Endothelial cell of umbilical vein (primary cell): ENCODE measurements around the gene RANGRF. TPM values are rescaled to one million over a fixed set of nuclear protein-coding genes. Genes with fewer than 3 reads are reported as not detected.

Experiments
- BruUV-seq: library from RNA; stranded (reverse); fragments of 400-500 nt; replicated peaks from 2 replicates; lab custom pipeline; 2021; lab: Mats Ljungman, UMichigan
- CTCF ChIA-PET: fragments of 300-600, 350-600 bp; sonication (Branson Sonifier 250); formaldehyde crosslinking; loops from one replicate; lab custom pipeline; 2021; ENCODE audit warnings: antibody characterized with exemption, inconsistent platforms; lab: Charles Lee
- POLR2A ChIA-PET: fragments of 300-600, 350-600 bp; sonication (Branson Sonifier 250); formaldehyde crosslinking; loops from one replicate; lab custom pipeline; 2021; ENCODE audit warnings: antibody characterized with exemption, inconsistent platforms; lab: Charles Lee
- DNase-seq: peaks from one replicate; pipeline ENCODE4 v3.0.0-alpha.2; 2011; ENCODE audit warnings: low read depth, low spot score
- FAIRE-seq: peaks from 2 replicates; lab custom pipeline; 2011; peaks lifted over from hg19 to GRCh38; lab: Jason Lieb, UNC
- H2AFZ ChIP-seq: 2 replicates; pipeline ENCODE4 v1.6.0; 2012; ENCODE audit warnings: low read depth, low read length, control low read depth, inconsistent platforms
- H3K27ac ChIP-seq: 2 replicates; pipeline ENCODE4 v1.5.1; 2011; ENCODE audit warnings: low read depth, mild to moderate bottlenecking, control low read depth, low read length, moderate library complexity; ENCODE audit not compliant: insufficient read depth
- H3K27me3 ChIP-seq, 2 experiments: 2 replicates each; pipeline versions ENCODE4 v1.6.0 to v1.6.1; 2011; ENCODE audit warnings: low read length in 2 of 2, mixed read lengths in 1 of 2; ENCODE audit not compliant: control insufficient read depth in 2 of 2, insufficient read depth in 2 of 2
- H3K36me3 ChIP-seq, 2 experiments: 2 replicates in 1 of 2; 3 replicates in 1 of 2; pipeline ENCODE4 v1.5.1; 2011; ENCODE audit warnings: low read length in 2 of 2, mild to moderate bottlenecking in 1 of 2, moderate library complexity in 1 of 2; ENCODE audit not compliant: control insufficient read depth in 2 of 2, insufficient read depth in 2 of 2; ENCODE audit errors: extremely low read depth in 1 of 2
- H3K4me1 ChIP-seq: 3 replicates; pipeline ENCODE4 v1.5.1; 2011; ENCODE audit warnings: mild to moderate bottlenecking, low read length; ENCODE audit not compliant: control insufficient read depth, insufficient read depth; ENCODE audit errors: extremely low read depth
- H3K4me2 ChIP-seq: 2 replicates; pipeline ENCODE4 v1.6.1; 2011; ENCODE audit warnings: low read length, control low read depth, mixed read lengths; ENCODE audit not compliant: insufficient read depth
- H3K4me3 ChIP-seq, 3 experiments: fragments of 200-600 bp in 1 of 3; sonication (generic), shearing (Covaris generic) in 1 of 3; replicated peaks in 1 of 3; 2 replicates each; pipeline ENCODE4 v1.5.1; 2011 to 2016; ENCODE audit warnings: control low read depth in 3 of 3, low read length in 3 of 3, mild to moderate bottlenecking in 2 of 3, inconsistent platforms in 1 of 3, low read depth in 1 of 3, moderate library complexity in 1 of 3; ENCODE audit not compliant: insufficient read depth in 1 of 3
- H3K79me2 ChIP-seq: 2 replicates; pipeline ENCODE4 v1.6.0; 2012; ENCODE audit warnings: low read length, inconsistent platforms; ENCODE audit not compliant: control insufficient read depth, insufficient read depth
- H3K9ac ChIP-seq: replicated peaks from 2 replicates; pipeline ENCODE3; 2011; ENCODE audit warnings: low read length, control low read depth; ENCODE audit not compliant: insufficient read depth; ENCODE audit errors: extremely low read depth
- H3K9me1 ChIP-seq: replicated peaks from 3 replicates; pipeline ENCODE4 v1.6.0; 2011; ENCODE audit warnings: mild to moderate bottlenecking, low read length; ENCODE audit not compliant: control insufficient read depth, insufficient read depth; ENCODE audit errors: extremely low read depth
- H3K9me3 ChIP-seq: replicated peaks from 2 replicates; pipeline ENCODE4 v1.5.1; 2012; ENCODE audit warnings: low read length, inconsistent platforms; ENCODE audit not compliant: control insufficient read depth, insufficient read depth
- H4K20me1 ChIP-seq: replicated peaks from 2 replicates; pipeline ENCODE3; 2011; ENCODE audit warnings: mild to moderate bottlenecking, low read length; ENCODE audit not compliant: control insufficient read depth, insufficient read depth; ENCODE audit errors: extremely low read depth
- EZH2 ChIP-seq: IDR thresholded peaks from 2 replicates; pipeline ENCODE4 v1.6.1; 2012; ENCODE audit warnings: borderline replicate concordance, low read depth, mild to moderate bottlenecking, moderate library complexity, low read length, inconsistent platforms; ENCODE audit not compliant: severe bottlenecking
- FOS ChIP-seq: IDR thresholded peaks from 2 replicates; pipeline ENCODE4 v1.6.1; 2011; ENCODE audit warnings: mild to moderate bottlenecking, low read length, moderate library complexity, borderline replicate concordance; ENCODE audit not compliant: insufficient read depth
- GATA2 ChIP-seq: IDR thresholded peaks from 2 replicates; pipeline ENCODE4 v1.7.0; 2011; ENCODE audit warnings: low read depth, mild to moderate bottlenecking, moderate library complexity, mixed read lengths, low read length; ENCODE audit not compliant: insufficient read length, insufficient read depth
- JUN ChIP-seq: IDR thresholded peaks from 2 replicates; pipeline ENCODE4 v1.6.1; 2011; ENCODE audit warnings: borderline replicate concordance, low read depth; ENCODE audit not compliant: insufficient read length, insufficient read depth
- MYC ChIP-seq: IDR thresholded peaks from one replicate; pipeline ENCODE4 v1.6.1; 2011; ENCODE audit warnings: mild to moderate bottlenecking, low read depth, low read length
- POLR2A ChIP-seq: IDR thresholded peaks from 2 replicates; pipeline ENCODE4 v1.6.1; 2012; ENCODE audit warnings: low read depth, mild to moderate bottlenecking, control low read depth, low read length
- POLR2AphosphoS5 ChIP-seq: IDR thresholded peaks from 2 replicates; pipeline ENCODE4 v1.6.1; 2012; ENCODE audit warnings: low read depth, mild to moderate bottlenecking, control low read depth, low read length, moderate library complexity; ENCODE audit not compliant: insufficient read depth
- dilution Hi-C: fragments of 300-500 bp; cut with MboI; formaldehyde crosslinking; loops from one replicate; pipeline ENCODE4 v1.15.0; 2019; ENCODE audit warnings: low sequenced_read_pairs; ENCODE audit not compliant: extremely low pct_ligation_motif_present
- intact Hi-C: fragments of 100-400 bp; cut with micrococcal nuclease; formaldehyde crosslinking; loops from one replicate; pipeline ENCODE4 v1.10.0; 2022
- polyA plus RNA-seq, 4 experiments: library from polyadenylated mRNA; depleted of rRNA in 3 of 4; stranded (reverse) in 3 of 4; unstranded in 1 of 4; fragments of >200 nt; gene quantifications; 2 replicates each; pipeline versions ENCODE4 v1.2.1 to v1.2.3, GENCODE V29; 2011 to 2012; ENCODE audit warnings: missing spikeins in 1 of 4
- total RNA-seq: library from RNA; stranded (reverse); gene quantifications from 2 replicates; pipeline ENCODE4 v1.2.3, GENCODE V29; 2021
- TF ChIP-seq, protein P1 (sequence below): IDR thresholded peaks from 2 replicates; pipeline ENCODE4 v1.6.1; 2011; ENCODE audit not compliant: insufficient read depth, insufficient read length
- TF ChIP-seq, protein P2 (sequence below), 2 donors: IDR thresholded peaks; 1 replicate in 1 of 2; 2 replicates in 1 of 2; pipeline ENCODE4 v1.5.1; 2011; ENCODE audit warnings: low read length in 2 of 2, mild to moderate bottlenecking in 2 of 2, moderate library complexity in 2 of 2, control low read depth in 1 of 2, inconsistent platforms in 1 of 2, low read depth in 1 of 2; ENCODE audit not compliant: insufficient read depth in 1 of 2; ENCODE audit errors: extremely low read depth in 1 of 2

RANGRF gene
- total and polyA plus RNA-seq, 2 donors (not counting 3 experiments of a cell fraction or from before 2014, with no cell fraction given): 36.5 to 52.7 TPM

DNA sequence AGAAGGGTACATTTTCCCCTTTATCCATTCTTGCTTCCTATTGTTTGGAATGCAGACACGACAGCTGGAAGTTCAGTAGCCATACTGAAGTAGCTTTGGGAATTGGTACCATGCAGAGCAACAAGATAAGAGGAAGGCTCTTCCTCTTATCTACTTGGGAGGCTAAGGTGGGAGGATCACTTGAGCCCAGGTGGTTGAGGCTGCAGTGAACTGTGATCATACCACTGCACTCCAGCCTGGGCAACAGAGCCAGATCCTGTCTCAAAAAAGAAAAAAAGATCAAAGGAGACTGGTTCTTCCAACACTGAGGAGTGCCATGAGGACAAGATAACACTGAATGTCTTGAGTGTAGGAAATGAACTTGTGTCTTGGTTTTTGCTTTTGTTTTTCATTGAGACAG, 16.0 kb upstream of the RANGRF start:
- Histone ChIP-seq H3K36me3 (peaks cover 0 to 4% of the 10 kb centered on the region in 2 experiments), H3K27me3 (no peaks in the 10 kb centered on the region), H3K4me3 (no peak overlapping the region), H3K27ac (no peak overlapping the region), H3K9me1 (no peaks in the 10 kb centered on the region), H4K20me1 (no peaks in the 10 kb centered on the region), H3K4me2 (no peak overlapping the region), H3K9me3 (no peaks in the 10 kb centered on the region), H3K9ac (no peak overlapping the region), H2AFZ (no peak overlapping the region), H3K79me2 (no peaks in the 10 kb centered on the region), H3K4me1 (no peaks in the 10 kb centered on the region)
- DNase-seq (no peak), FAIRE-seq (no peak)
- ChIA-PET CTCF (no interaction called here), POLR2A (no interaction called here)
- intact Hi-C loops (no loop called here), dilution Hi-C loops (no loop called here)
- TF ChIP-seq POLR2AphosphoS5 (no peak), POLR2A (no peak), JUN (no peak), GATA2 (no peak), EZH2 (no peak), FOS (no peak), MYC (no peak)
- TF ChIP-seq, protein P1, sequence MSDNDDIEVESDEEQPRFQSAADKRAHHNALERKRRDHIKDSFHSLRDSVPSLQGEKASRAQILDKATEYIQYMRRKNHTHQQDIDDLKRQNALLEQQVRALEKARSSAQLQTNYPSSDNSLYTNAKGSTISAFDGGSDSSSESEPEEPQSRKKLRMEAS: no peak
- TF ChIP-seq, protein P2, sequence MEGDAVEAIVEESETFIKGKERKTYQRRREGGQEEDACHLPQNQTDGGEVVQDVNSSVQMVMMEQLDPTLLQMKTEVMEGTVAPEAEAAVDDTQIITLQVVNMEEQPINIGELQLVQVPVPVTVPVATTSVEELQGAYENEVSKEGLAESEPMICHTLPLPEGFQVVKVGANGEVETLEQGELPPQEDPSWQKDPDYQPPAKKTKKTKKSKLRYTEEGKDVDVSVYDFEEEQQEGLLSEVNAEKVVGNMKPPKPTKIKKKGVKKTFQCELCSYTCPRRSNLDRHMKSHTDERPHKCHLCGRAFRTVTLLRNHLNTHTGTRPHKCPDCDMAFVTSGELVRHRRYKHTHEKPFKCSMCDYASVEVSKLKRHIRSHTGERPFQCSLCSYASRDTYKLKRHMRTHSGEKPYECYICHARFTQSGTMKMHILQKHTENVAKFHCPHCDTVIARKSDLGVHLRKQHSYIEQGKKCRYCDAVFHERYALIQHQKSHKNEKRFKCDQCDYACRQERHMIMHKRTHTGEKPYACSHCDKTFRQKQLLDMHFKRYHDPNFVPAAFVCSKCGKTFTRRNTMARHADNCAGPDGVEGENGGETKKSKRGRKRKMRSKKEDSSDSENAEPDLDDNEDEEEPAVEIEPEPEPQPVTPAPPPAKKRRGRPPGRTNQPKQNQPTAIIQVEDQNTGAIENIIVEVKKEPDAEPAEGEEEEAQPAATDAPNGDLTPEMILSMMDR (IDR thresholded peaks at IDR 0.05; ENCODE audit: extremely low read depth in 1 of 2, insufficient read depth in 1 of 2, low read depth in 1 of 2, low read length in 2 of 2): no peak
- BruUV-seq: no TSS peak
